ENCODE results near the gene FGFBP2.

DNA sequence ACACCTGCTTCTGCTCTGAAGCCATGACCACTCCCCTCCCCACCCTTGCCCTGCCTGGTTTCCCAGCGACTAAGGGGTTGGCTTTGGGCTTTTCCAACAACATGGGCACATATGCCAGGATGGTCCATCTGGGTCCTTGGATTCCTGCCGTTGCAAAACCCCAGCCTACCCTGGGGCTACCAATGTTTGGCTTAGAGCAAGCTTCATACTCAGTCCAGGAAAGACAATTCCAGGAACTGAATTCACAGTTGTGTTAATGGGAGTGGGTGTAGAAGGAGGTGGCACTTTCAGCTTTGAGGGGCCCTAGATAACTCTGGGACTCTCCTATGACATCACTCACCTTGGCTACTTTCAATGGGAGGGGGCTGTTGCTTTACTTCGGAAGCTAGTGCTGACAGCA lies 33.4 kb downstream of the FGFBP2 start:
- TF ChIP-seq EZH2 (IDR thresholded peaks at IDR 0.05; ENCODE audit: insufficient read depth, poor library complexity, severe bottlenecking) (no peak), EZH2phosphoT487 (IDR thresholded peaks at IDR 0.05; ENCODE audit: insufficient read depth, low read depth) (no peak)

Measured in GM23248 (cell line).